Measurements from ENCODE around the gene STAM. TPM values are rescaled to one million over a fixed set of nuclear protein-coding genes. Genes with fewer than 3 reads are reported as not detected.

Gene STAM
- polyA plus RNA-seq, 1 donor (not counting 4 experiments of a cell fraction or from before 2014, with no cell fraction given): 34.1 TPM

GRCh38 chr10:17648243-17649035, 4.5 kb downstream of the STAM start:
- no peak overlapping the region for H2AFZ ChIP-seq (ENCODE audit: control insufficient read depth, low read length)
- H3K9ac ChIP-seq (ENCODE audit: control insufficient read depth, extremely low read depth, insufficient read depth, low read length): no peak overlapping the region
- H3K9me3 ChIP-seq (ENCODE audit: control insufficient read depth, low read depth, low read length): no peaks in the 10 kb centered on the region
- H3K4me1 ChIP-seq (ENCODE audit: control insufficient read depth, extremely low read depth, insufficient read depth, low read length): peaks cover 18% of the 10 kb centered on the region
- no peak for DNase-seq (ENCODE audit: low read depth, low spot score)
- no peaks in the 10 kb centered on the region for H3K9me1 ChIP-seq (ENCODE audit: control insufficient read depth, extremely low read depth, insufficient read depth, low read length)
- peaks cover 0 to 5% of the 10 kb centered on the region in 2 experiments for H3K36me3 ChIP-seq (ENCODE audit: control insufficient read depth in 2 of 2, extremely low read depth in 1 of 2, insufficient read depth in 2 of 2, low read length in 2 of 2)
- H3K27me3 ChIP-seq (ENCODE audit: control insufficient read depth, extremely low read depth, insufficient read depth, low read length): no peaks in the 10 kb centered on the region
- H4K20me1 ChIP-seq (ENCODE audit: control insufficient read depth, extremely low read depth, insufficient read depth, low read length): no peaks in the 10 kb centered on the region
- H3K4me2 ChIP-seq (ENCODE audit: control insufficient read depth, extremely low read depth, insufficient read depth, low read depth, low read length): no peak overlapping the region
- H3K4me3 ChIP-seq (ENCODE audit: control insufficient read depth in 2 of 3, extremely low read depth in 1 of 3, insufficient read depth in 2 of 3, low read depth in 1 of 3, low read length in 3 of 3): no peak overlapping the region
- no peak for FAIRE-seq
- TF ChIP-seq CTCF (optimal IDR thresholded peaks at IDR 0.05 in 1 of 3, IDR thresholded peaks at IDR 0.05 in 1 of 3, conservative IDR thresholded peaks at IDR 0.05 in 1 of 3; ENCODE audit: extremely low read depth in 1 of 3, insufficient read depth in 2 of 3, low read length in 3 of 3) (no peak), EZH2 (IDR thresholded peaks at IDR 0.05; ENCODE audit: low read length) (no peak)
- H3K27ac ChIP-seq (ENCODE audit: control insufficient read depth, insufficient read depth, low read length): no peak overlapping the region
- peaks cover 94% of the 10 kb centered on the region for H3K79me2 ChIP-seq (ENCODE audit: control insufficient read depth, insufficient read depth, low read length)
- dilution Hi-C loops (cut with MboI; ENCODE audit: extremely low pct_ligation_motif_present, low sequenced_read_pairs): no loop called here

- Histone ChIP-seq H3K9me3 (ENCODE audit: control insufficient read depth, low read depth, low read length) (no peaks in the 10 kb centered on the region), H2AFZ (ENCODE audit: control insufficient read depth, low read length) (no peak overlapping the region), H3K27ac (ENCODE audit: control insufficient read depth, insufficient read depth, low read length) (no peak overlapping the region), H3K9me1 (ENCODE audit: control insufficient read depth, extremely low read depth, insufficient read depth, low read length) (no peaks in the 10 kb centered on the region), H3K4me2 (ENCODE audit: control insufficient read depth, extremely low read depth, insufficient read depth, low read depth, low read length) (no peak overlapping the region), H3K79me2 (ENCODE audit: control insufficient read depth, insufficient read depth, low read length) (peaks cover 99% of the 10 kb centered on the region), H3K4me1 (ENCODE audit: control insufficient read depth, extremely low read depth, insufficient read depth, low read length) (peaks cover 18% of the 10 kb centered on the region), H3K4me3 (ENCODE audit: control insufficient read depth in 2 of 3, extremely low read depth in 1 of 3, insufficient read depth in 2 of 3, low read depth in 1 of 3, low read length in 3 of 3) (no peak overlapping the region), H3K36me3 (ENCODE audit: control insufficient read depth in 2 of 2, extremely low read depth in 1 of 2, insufficient read depth in 2 of 2, low read length in 2 of 2) (peaks cover 0 to 5% of the 10 kb centered on the region in 2 experiments), H3K9ac (ENCODE audit: control insufficient read depth, extremely low read depth, insufficient read depth, low read length) (no peak overlapping the region), H4K20me1 (ENCODE audit: control insufficient read depth, extremely low read depth, insufficient read depth, low read length) (no peaks in the 10 kb centered on the region), H3K27me3 (ENCODE audit: control insufficient read depth, extremely low read depth, insufficient read depth, low read length) (no peaks in the 10 kb centered on the region)
- TF ChIP-seq EZH2 (IDR thresholded peaks at IDR 0.05; ENCODE audit: low read length): no peak
- no peak for TF ChIP-seq CTCF (optimal IDR thresholded peaks at IDR 0.05 in 1 of 3, IDR thresholded peaks at IDR 0.05 in 1 of 3, conservative IDR thresholded peaks at IDR 0.05 in 1 of 3; ENCODE audit: extremely low read depth in 1 of 3, insufficient read depth in 2 of 3, low read length in 3 of 3)
- DNase-seq (ENCODE audit: low read depth, low spot score): no peak
- dilution Hi-C loops (cut with MboI; ENCODE audit: extremely low pct_ligation_motif_present, low sequenced_read_pairs): no loop called here
- FAIRE-seq: no peak
Observed at GRCh38 chr10:17649052-17649451, 5.1 kb downstream of the STAM start.

Measured in keratinocyte (primary cell).